Hepatocyte (in vitro differentiated cells): ENCODE results near the gene MPI. TPM values are rescaled to one million over a fixed set of nuclear protein-coding genes. Genes with fewer than 3 reads are reported as not detected.
A peak's percentile ranks its signal among the peaks of the same experiment; 100 is the strongest.

Experiments used
- DNase-seq: peaks from one replicate; pipeline ENCODE4 v3.0.0-alpha.2; 2016; ENCODE audit warnings: low spot score
- H2AFZ ChIP-seq: fragments of 200-600 bp; sonication (generic); 2 replicates; pipeline ENCODE4 v1.6.0; 2016; ENCODE audit warnings: antibody characterized with exemption, mild to moderate bottlenecking
- H3K27ac ChIP-seq: fragments of 200-600 bp; sonication (generic); 2 replicates; pipeline ENCODE4 v1.5.1; 2016; ENCODE audit warnings: mild to moderate bottlenecking
- H3K27me3 ChIP-seq: fragments of 200-600 bp; sonication (generic); 2 replicates; pipeline ENCODE4 v1.6.1; 2016
- H3K36me3 ChIP-seq: fragments of 200-600 bp; sonication (generic); replicated peaks from 2 replicates; pipeline ENCODE4 v1.5.1; 2016; ENCODE audit warnings: low read depth; ENCODE audit not compliant: insufficient read depth
- H3K4me1 ChIP-seq: fragments of 200-600 bp; sonication (generic); 2 replicates; pipeline ENCODE4 v1.5.1; 2016; ENCODE audit warnings: mild to moderate bottlenecking, moderate library complexity; ENCODE audit not compliant: insufficient read depth
- H3K4me2 ChIP-seq: fragments of 200-600 bp; sonication (generic); 2 replicates; pipeline ENCODE4 v1.6.0; 2016
- H3K4me3 ChIP-seq: fragments of 200-600 bp; sonication (generic); 2 replicates; pipeline ENCODE4 v1.5.1; 2016; ENCODE audit warnings: mild to moderate bottlenecking
- H3K79me2 ChIP-seq: fragments of 200-600 bp; sonication (generic); 2 replicates; pipeline ENCODE4 v1.6.0; 2017; ENCODE audit warnings: mild to moderate bottlenecking
- H3K9me2 ChIP-seq: fragments of 200-600 bp; sonication (generic); replicated peaks from 2 replicates; pipeline ENCODE4 v1.6.0; 2017; ENCODE audit warnings: mild to moderate bottlenecking; ENCODE audit not compliant: insufficient read depth
- H3K9me3 ChIP-seq: fragments of 200-600 bp; sonication (generic); 2 replicates; pipeline ENCODE4 v1.5.1; 2016; ENCODE audit warnings: low read depth, mild to moderate bottlenecking
- H4K20me1 ChIP-seq: fragments of 200-600 bp; sonication (generic); 2 replicates; pipeline ENCODE4 v1.6.0; 2016; ENCODE audit warnings: mild to moderate bottlenecking; ENCODE audit not compliant: insufficient read depth, poor library complexity, severe bottlenecking
- CTCF ChIP-seq: fragments of 200-600 bp; sonication (generic); IDR thresholded peaks from 2 replicates; pipeline ENCODE4 v1.5.1; 2016; ENCODE audit warnings: antibody characterized with exemption, mild to moderate bottlenecking; ENCODE audit not compliant: poor library complexity
- EZH2 ChIP-seq: fragments of 200-600 bp; sonication (generic); IDR thresholded peaks from 2 replicates; pipeline ENCODE4 v1.6.1; 2016; ENCODE audit warnings: antibody characterized with exemption, mild to moderate bottlenecking, borderline replicate concordance
- EZH2phosphoT487 ChIP-seq: fragments of 200-600 bp; sonication (generic); IDR thresholded peaks from one replicate; pipeline ENCODE4 v1.6.1; 2018; ENCODE audit warnings: antibody characterized with exemption, mild to moderate bottlenecking, low read depth, moderate library complexity; ENCODE audit not compliant: unreplicated experiment, severe bottlenecking
- WGBS: methylation state at CpG from one replicate; pipeline ENCODE4 v1.1.6; 2016; ENCODE audit warnings: low lambda C conversion rate; ENCODE audit errors: missing lambda C conversion rate; 5-methylcytosine and 5-hydroxymethylcytosine counted together
- polyA plus RNA-seq: library from polyadenylated mRNA; unstranded; fragments of >200 nt; fragmentation: Nextera tagmentation; extraction: Ambion mirVana; gene quantifications from 2 replicates; pipeline ENCODE4 v1.2.1, GENCODE V29; 2016
- total RNA-seq: library from RNA; depleted of rRNA; stranded (reverse); fragments of >200 nt; gene quantifications from 2 replicates; pipeline ENCODE4 v1.2.3, GENCODE V29; 2014

The MPI gene, protein sequence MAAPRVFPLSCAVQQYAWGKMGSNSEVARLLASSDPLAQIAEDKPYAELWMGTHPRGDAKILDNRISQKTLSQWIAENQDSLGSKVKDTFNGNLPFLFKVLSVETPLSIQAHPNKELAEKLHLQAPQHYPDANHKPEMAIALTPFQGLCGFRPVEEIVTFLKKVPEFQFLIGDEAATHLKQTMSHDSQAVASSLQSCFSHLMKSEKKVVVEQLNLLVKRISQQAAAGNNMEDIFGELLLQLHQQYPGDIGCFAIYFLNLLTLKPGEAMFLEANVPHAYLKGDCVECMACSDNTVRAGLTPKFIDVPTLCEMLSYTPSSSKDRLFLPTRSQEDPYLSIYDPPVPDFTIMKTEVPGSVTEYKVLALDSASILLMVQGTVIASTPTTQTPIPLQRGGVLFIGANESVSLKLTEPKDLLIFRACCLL
- total RNA-seq (41.1 and 43.8 TPM in 2 replicates), polyA plus RNA-seq (32.6 and 32.8 TPM in 2 replicates)

DNA sequence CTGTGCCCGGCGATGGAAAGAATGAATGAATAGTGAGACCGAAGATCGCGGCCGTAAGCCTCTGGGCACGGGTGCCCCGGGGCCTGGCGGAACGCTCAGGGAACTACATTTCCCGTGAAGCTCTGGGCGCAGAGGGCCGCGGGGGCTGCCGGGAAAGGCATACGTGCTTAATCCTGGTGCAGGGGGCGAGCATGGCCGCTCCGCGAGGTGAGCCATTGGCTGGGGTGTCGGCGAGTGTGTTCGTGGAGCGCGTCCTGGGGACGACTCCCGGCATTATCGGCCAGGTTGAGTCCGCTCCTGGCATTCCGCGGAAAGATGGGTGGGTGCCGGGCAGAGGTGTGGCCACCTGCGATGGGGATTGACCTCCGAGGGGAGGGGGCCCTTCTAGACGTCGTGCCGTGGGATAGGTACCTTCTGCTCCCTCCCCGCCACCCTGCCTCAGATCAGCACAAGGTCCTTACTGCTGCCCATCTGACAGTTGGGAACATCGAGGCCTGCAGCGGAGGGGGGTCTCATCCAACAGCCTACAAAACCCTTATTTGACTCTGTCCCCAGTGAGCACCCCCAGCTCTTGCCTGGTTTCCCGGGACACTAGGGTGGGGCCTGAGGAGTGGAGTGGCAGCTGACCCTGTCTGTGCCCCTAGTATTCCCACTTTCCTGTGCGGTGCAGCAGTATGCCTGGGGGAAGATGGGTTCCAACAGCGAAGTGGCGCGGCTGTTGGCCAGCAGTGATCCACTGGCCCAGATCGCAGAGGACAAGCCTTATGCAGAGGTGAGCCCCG, at the start of gene MPI:
Gene MPI (plus strand): TSS at position 160 of the 782 bp plus-strand sequence. CDS start 32 bp downstream, at position 192.
- peak; percentile 90 for DNase-seq
- 3% methylated on average over 47 of the region's 47 CpGs for WGBS
- peak within 1 kb of the TSS; percentile 99 for H2AFZ ChIP-seq

GRCh38 chr15:74840851-74841775, 48.7 kb upstream of the MPI start:
- peak overlapping the region; percentile 92 for H3K4me2 ChIP-seq
- H3K27ac ChIP-seq = no peak overlapping the region
- no peak overlapping the region for H3K4me3 ChIP-seq
- H3K79me2 ChIP-seq = no peaks in the 10 kb centered on the region
- peaks cover 6% of the 10 kb centered on the region for H4K20me1 ChIP-seq
- H3K4me1 ChIP-seq = peaks cover 19% of the 10 kb centered on the region
- no peak overlapping the region for H2AFZ ChIP-seq
- WGBS = 92% methylated on average over 9 of the region's 9 CpGs
- no peaks in the 10 kb centered on the region for H3K9me3 ChIP-seq
- no peaks in the 10 kb centered on the region for H3K36me3 ChIP-seq
- H3K9me2 ChIP-seq = no peaks in the 10 kb centered on the region
- H3K27me3 ChIP-seq = no peaks in the 10 kb centered on the region
- no peak for DNase-seq
- no peak for TF ChIP-seq CTCF
- no peak for TF ChIP-seq EZH2
- TF ChIP-seq EZH2phosphoT487 = no peak

More for the DNA sequence above, at the start of gene MPI:
- Histone ChIP-seq H3K4me3 (peak within 1 kb of the TSS; percentile 82), H3K36me3 (no peaks in the 10 kb centered on the region), H3K27me3 (no peaks in the 10 kb centered on the region), H3K4me1 (peaks cover 9% of the 10 kb centered on the region), H4K20me1 (no peaks in the 10 kb centered on the region), H3K4me2 (peak within 1 kb of the TSS; percentile 92), H3K27ac (peak within 1 kb of the TSS; percentile 56), H3K9me2 (no peaks in the 10 kb centered on the region), H3K79me2 (peaks cover 6% of the 10 kb centered on the region), H3K9me3 (no peaks in the 10 kb centered on the region)
- TF ChIP-seq EZH2 (no peak), EZH2phosphoT487 (no peak), CTCF (no peak)

GRCh38 chr15:74841891-74842373, 47.9 kb upstream of the MPI start:
- TF ChIP-seq EZH2 (no peak), CTCF (no peak), EZH2phosphoT487 (no peak)
- no peaks in the 10 kb centered on the region for H3K9me2 ChIP-seq
- H3K27me3 ChIP-seq = no peaks in the 10 kb centered on the region
- peaks cover 19% of the 10 kb centered on the region for H3K4me1 ChIP-seq
- H3K79me2 ChIP-seq = no peaks in the 10 kb centered on the region
- H3K4me2 ChIP-seq = peak overlapping the region; percentile 92
- peak overlapping the region; percentile 92 for H3K27ac ChIP-seq
- no peaks in the 10 kb centered on the region for H3K36me3 ChIP-seq
- no peaks in the 10 kb centered on the region for H3K9me3 ChIP-seq
- peak; percentile 30 for DNase-seq
- WGBS = 83% methylated on average over 14 of the region's 14 CpGs
- H3K4me3 ChIP-seq = peak overlapping the region; percentile 95
- peaks cover 6% of the 10 kb centered on the region for H4K20me1 ChIP-seq
- H2AFZ ChIP-seq = no peak overlapping the region
